Naive B cell (primary cell): ENCODE results near the gene ZNFX1. TPM values are rescaled to one million over a fixed set of nuclear protein-coding genes. Genes with fewer than 3 reads are reported as not detected.
A peak's percentile ranks its signal among the peaks of the same experiment; 100 is the strongest.
"Not testable (repeated sequence)": the region's sequence is repeated elsewhere in the genome, so short reads cannot be mapped to it uniquely, and the experiment has no call there.

Experiments
- ATAC-seq, 2 donors: fragments of 150-1000 bp; cut with Tn5 transposase; 2 replicates each; pipeline ENCODE4 v1.10.0; 2021; ENCODE audit warnings: low read depth in 2 of 2, mild to moderate bottlenecking in 2 of 2, moderate library complexity in 2 of 2
- DNase-seq: peaks from one replicate; pipeline ENCODE4 v3.0.0; 2022
- H3K27ac Mint-ChIP-seq, 6 donors: one replicate each; pipeline ENCODE4 v1.8.0; 2020 to 2022; ENCODE audit warnings: mild to moderate bottlenecking in 6 of 6, mixed read lengths in 6 of 6, moderate library complexity in 5 of 6, inconsistent platforms in 2 of 6
- H3K27me3 Mint-ChIP-seq, 3 donors: one replicate each; pipeline ENCODE4 v1.8.0; 2021 to 2022; ENCODE audit warnings: mixed read lengths in 3 of 3, mild to moderate bottlenecking in 1 of 3
- H3K36me3 Mint-ChIP-seq, 2 donors: one replicate each; pipeline ENCODE4 v1.8.0; 2020 to 2022; ENCODE audit warnings: mixed read lengths in 2 of 2, inconsistent platforms in 1 of 2, mild to moderate bottlenecking in 1 of 2
- H3K4me1 Mint-ChIP-seq, 3 donors: one replicate each; pipeline ENCODE4 v1.8.0; 2020 to 2022; ENCODE audit warnings: mixed read lengths in 3 of 3, inconsistent platforms in 1 of 3, mild to moderate bottlenecking in 1 of 3, moderate library complexity in 1 of 3
- H3K4me3 Mint-ChIP-seq, 8 donors: one replicate each; pipeline ENCODE4 v1.8.0; 2020 to 2022; ENCODE audit warnings: mild to moderate bottlenecking in 8 of 8, mixed read lengths in 8 of 8, moderate library complexity in 8 of 8, inconsistent platforms in 2 of 8
- H3K9me3 Mint-ChIP-seq, 7 donors: one replicate each; pipeline ENCODE4 v1.8.0; 2020 to 2022; ENCODE audit warnings: mixed read lengths in 7 of 7, mild to moderate bottlenecking in 5 of 7, inconsistent platforms in 2 of 7, moderate library complexity in 1 of 7
- polyA plus RNA-seq, 6 donors: library from polyadenylated mRNA; unstranded; fragments of 300-500 nt; fragmentation: Illumina TruSeq; gene quantifications; one replicate each; pipeline ENCODE4 v1.2.3, GENCODE V29; 2021; ENCODE audit warnings: low read depth in 6 of 6

The ZNFX1 gene
- polyA plus RNA-seq, 6 donors from 2014 or later, result 18.2 to 41.8 (median 22.7) TPM

DNA sequence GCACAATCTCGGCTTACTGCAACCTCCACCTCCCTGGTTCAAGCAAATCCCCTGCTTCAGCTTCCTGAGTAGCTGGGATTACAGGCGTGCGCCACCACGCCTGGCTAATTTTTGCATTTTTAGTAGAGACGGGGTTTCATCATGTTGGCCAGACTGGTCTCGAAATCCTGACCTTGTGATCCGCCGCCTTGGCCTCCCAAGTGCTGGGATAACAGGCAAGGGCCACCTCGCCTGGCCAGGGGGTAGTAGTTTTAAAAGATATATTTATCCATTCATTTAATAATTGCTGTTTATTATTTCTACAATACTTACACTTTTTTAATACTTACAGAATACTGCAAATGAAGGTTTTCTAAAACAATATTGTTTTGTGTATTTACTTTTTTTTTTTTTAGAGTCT lies 74.1 kb downstream of the ZNFX1 start:
- H3K4me3 Mint-ChIP-seq, result no peak overlapping the region
- ATAC-seq (no peak), DNase-seq (no peak)
- H3K27ac Mint-ChIP-seq, result no peak overlapping the region
- no peaks in the 10 kb centered on the region for H3K4me1 Mint-ChIP-seq
- H3K9me3 Mint-ChIP-seq, result peaks cover 0 to 11% (median 2%) of the 10 kb centered on the region in 7 donors
- H3K27me3 Mint-ChIP-seq, result no peaks in the 10 kb centered on the region
- no peaks in the 10 kb centered on the region for H3K36me3 Mint-ChIP-seq

DNA sequence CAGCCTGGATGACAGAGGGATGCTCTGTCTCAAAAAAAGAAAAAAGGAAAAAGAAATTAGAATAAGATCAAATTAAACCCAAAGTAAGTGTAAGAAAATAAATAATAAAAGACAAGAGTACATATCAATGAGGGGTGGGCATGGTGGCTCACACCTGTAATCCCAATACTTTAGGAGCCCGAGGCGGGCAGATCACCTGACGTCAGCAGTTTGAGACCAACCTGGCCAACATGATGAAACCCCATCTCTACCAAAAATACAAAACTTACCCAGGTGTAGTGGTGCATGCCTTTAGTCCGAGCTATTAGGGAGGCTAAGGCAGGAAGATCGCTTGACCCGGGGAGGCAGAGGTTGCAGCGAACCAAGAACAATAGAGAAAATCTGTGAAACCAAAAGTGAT lies 74.8 kb downstream of the ZNFX1 start:
- no peak overlapping the region for H3K4me3 Mint-ChIP-seq
- H3K9me3 Mint-ChIP-seq, result peaks cover 0 to 11% (median 2%) of the 10 kb centered on the region in 7 donors
- ATAC-seq (no peak), DNase-seq (no peak)
- H3K27ac Mint-ChIP-seq, result peak overlapping the region in 1 of 6 donors; percentile 39
- no peaks in the 10 kb centered on the region for H3K27me3 Mint-ChIP-seq
- no peaks in the 10 kb centered on the region for H3K36me3 Mint-ChIP-seq
- no peaks in the 10 kb centered on the region for H3K4me1 Mint-ChIP-seq

DNA sequence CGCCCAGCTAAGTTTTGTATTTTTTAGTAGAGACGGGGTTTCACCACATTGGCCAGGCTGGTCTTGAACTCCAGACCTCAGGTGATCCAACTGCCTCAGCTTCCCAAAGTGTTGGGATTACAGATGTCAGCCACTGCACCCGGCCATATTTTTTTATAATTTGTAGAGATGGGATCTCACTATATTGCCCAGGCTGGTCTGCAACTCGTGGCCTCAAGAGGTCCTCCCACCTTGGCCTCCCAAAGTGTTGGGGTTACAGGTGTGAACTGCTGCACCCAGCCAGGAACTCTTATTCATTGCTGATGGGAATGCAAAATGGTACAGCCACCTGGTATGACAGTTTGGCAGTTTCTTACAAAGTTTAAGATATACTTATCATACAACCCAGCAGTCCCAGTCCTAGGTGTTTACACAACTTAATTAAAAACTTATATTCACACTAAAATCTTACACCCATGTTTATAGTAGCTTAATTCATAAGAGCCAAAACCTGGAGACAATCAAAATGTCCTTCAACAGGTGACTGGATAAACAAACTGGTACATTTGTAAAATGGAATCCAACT lies 78.0 kb downstream of the ZNFX1 start:
- Mint-ChIP-seq H3K27ac (no peak overlapping the region), H3K9me3 (peaks cover 0 to 11% (median 2%) of the 10 kb centered on the region in 7 donors), H3K27me3 (no peaks in the 10 kb centered on the region), H3K4me1 (no peaks in the 10 kb centered on the region), H3K36me3 (no peaks in the 10 kb centered on the region), H3K4me3 (no peak overlapping the region)
- DNase-seq (no peak), ATAC-seq (no peak)

DNA sequence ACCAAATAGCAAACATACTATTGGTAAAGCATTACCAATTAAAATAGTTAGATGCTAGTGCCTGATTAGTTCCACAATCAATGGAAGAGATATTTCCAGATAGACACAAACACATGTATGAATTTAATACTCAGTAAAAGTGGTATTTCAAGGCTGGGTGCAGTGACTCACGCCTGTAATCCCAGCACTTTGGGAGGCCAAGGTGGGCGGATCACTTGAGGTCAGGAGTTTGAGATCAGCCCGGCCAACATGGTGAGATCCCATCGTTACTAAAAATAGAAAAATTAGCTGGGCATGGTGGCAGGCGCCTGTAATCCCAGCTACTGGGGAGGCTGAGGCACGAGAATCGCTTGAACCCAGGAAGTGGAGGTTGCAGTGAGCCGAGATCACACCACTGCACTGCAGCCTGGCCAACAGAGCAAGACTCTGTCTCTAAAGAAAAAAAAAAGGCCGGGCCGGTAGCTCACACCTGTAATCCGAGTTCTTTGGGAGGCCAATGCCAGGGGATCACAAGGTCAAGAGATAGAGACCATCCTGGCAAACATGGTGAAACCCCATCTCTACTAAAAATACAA lies 84.8 kb downstream of the ZNFX1 start:
- H3K27me3 Mint-ChIP-seq, H3K27ac Mint-ChIP-seq, ATAC-seq, H3K9me3 Mint-ChIP-seq, H3K4me3 Mint-ChIP-seq, DNase-seq, H3K36me3 Mint-ChIP-seq, H3K4me1 Mint-ChIP-seq: not testable (repeated sequence)

Other genes with a start within 250 kb of the ZNFX1 start
- 10 to 100 TPM in 5 of 6 donors, 1 to 10 TPM in 1; 7.2 to 22.0 (median 19.2) TPM for gene CSE1L, start 231.7 kb downstream of the ZNFX1 start, polyA plus RNA-seq
- gene STAU1, start 89.7 kb downstream of the ZNFX1 start, polyA plus RNA-seq, result 10 to 100 TPM; 26.1 to 42.9 (median 31.3) TPM
- gene DDX27, start 58.6 kb downstream of the ZNFX1 start, polyA plus RNA-seq, result 10 to 100 TPM; 32.6 to 76.5 (median 46.7) TPM
- gene KCNB1, start 204.6 kb upstream of the ZNFX1 start, polyA plus RNA-seq, result under 1 TPM in 2 of 6 donors, not detected in 4; 0.05 to 0.15 TPM